GM19023 (cell line): Measurements from ENCODE around the gene FARSA.
"Not testable (repeated sequence)": the region's sequence is repeated elsewhere in the genome, so short reads cannot be mapped to it uniquely, and the experiment has no call there.

Source experiments
- ATAC-seq: cut with Tn5 transposase; IDR thresholded peaks from one replicate; pipeline ENCODE4 v1.9.1; 2021; ENCODE audit warnings: mild to moderate bottlenecking, moderate library complexity; ENCODE audit not compliant: unreplicated experiment

The FARSA gene

GRCh38 chr19:12937927-12938778 lies 4.6 kb upstream of the FARSA start, which contains the start of gene CALR:
TSS of gene CALR (plus strand) at chr19:12938609. CDS start at chr19:12938680, 71 bp downstream.
- ATAC-seq = peak; percentile 88

GRCh38 chr19:12937093-12937926 lies 3.8 kb upstream of the FARSA start:
- ATAC-seq = no peak

GRCh38 chr19:12936582-12936981 lies 3.1 kb upstream of the FARSA start:
- ATAC-seq = no peak

GRCh38 chr19:12935071-12935470 lies 1.6 kb upstream of the FARSA start:
- no peak for ATAC-seq

GRCh38 chr19:12932392-12933286 lies 872 bp downstream of the FARSA start:
- ATAC-seq = no peak

- no peak for ATAC-seq
These were observed 3.4 kb downstream of the FARSA start for GRCh38 chr19:12930002-12930645.

- no peak for ATAC-seq
These were observed 8.7 kb downstream of the FARSA start for GRCh38 chr19:12924621-12925310.

- no peak for ATAC-seq
These were observed 10.6 kb downstream of the FARSA start for GRCh38 chr19:12922959-12923358.

GRCh38 chr19:12921047-12921446 lies 12.5 kb downstream of the FARSA start:
- ATAC-seq = no peak

- ATAC-seq = no peak
These were observed 15.3 kb downstream of the FARSA start for GRCh38 chr19:12918253-12918652.

GRCh38 chr19:12915860-12916259 lies 17.7 kb downstream of the FARSA start:
- not testable (repeated sequence) for ATAC-seq

- no peak for ATAC-seq
These were observed 19.4 kb downstream of the FARSA start for GRCh38 chr19:12913851-12914690.

GRCh38 chr19:12913011-12913561 lies 20.4 kb downstream of the FARSA start:
- ATAC-seq = no peak

GRCh38 chr19:12912571-12912970 lies 20.9 kb downstream of the FARSA start:
- ATAC-seq = no peak

GRCh38 chr19:12907166-12907565 lies 26.3 kb downstream of the FARSA start:
- ATAC-seq = no peak

GRCh38 chr19:12899891-12900518 lies 33.5 kb downstream of the FARSA start:
- peak; percentile 86 for ATAC-seq

- no peak for ATAC-seq
These were observed 37.1 kb downstream of the FARSA start for GRCh38 chr19:12896460-12896859.

GRCh38 chr19:12893582-12893981 lies 39.9 kb downstream of the FARSA start:
- ATAC-seq = no peak
